Stimulated activated CD8-positive, alpha-beta memory T cell treated with anti-CD3 and anti-CD28 coated beads, Interleukin-15, amount 100 ng/mL, for 48 hours (primary cell): ENCODE data around the gene AAK1.
"Not testable (repeated sequence)": the region's sequence is repeated elsewhere in the genome, so short reads cannot be mapped to it uniquely, and the experiment has no call there.

Source experiments
- DNase-seq, 2 donors: peaks; one replicate each; pipeline ENCODE4 v3.0.0-alpha.2; 2020; ENCODE audit warnings: low read depth in 2 of 2

AAK1 gene

GRCh38 chr2:69659941-69660483 lies 16.5 kb upstream of the AAK1 start:
- no peak for DNase-seq

GRCh38 chr2:69659349-69659748 lies 15.8 kb upstream of the AAK1 start:
- no peak for DNase-seq

- DNase-seq: no peak
These were observed 8.7 kb upstream of the AAK1 start for GRCh38 chr2:69652206-69652605.

GRCh38 chr2:69647196-69647595 lies 3.7 kb upstream of the AAK1 start:
- not testable (repeated sequence) for DNase-seq

GRCh38 chr2:69646714-69647113 lies 3.2 kb upstream of the AAK1 start:
- no peak for DNase-seq

GRCh38 chr2:69645921-69646320 lies 2.4 kb upstream of the AAK1 start:
- no peak for DNase-seq

GRCh38 chr2:69645031-69645431 lies 1.5 kb upstream of the AAK1 start:
- no peak for DNase-seq

GRCh38 chr2:69644506-69644979 lies 1.0 kb upstream of the AAK1 start:
- no peak for DNase-seq

GRCh38 chr2:69642709-69643601 lies 584 bp downstream of the AAK1 start:
- peak in 1 of 2 donors; percentile 40 for DNase-seq

- no peak for DNase-seq
These were observed 1.4 kb downstream of the AAK1 start for GRCh38 chr2:69641887-69642708.

- DNase-seq: no peak
These were observed 2.1 kb downstream of the AAK1 start for GRCh38 chr2:69641471-69641870.

- DNase-seq: no peak
These were observed 4.3 kb downstream of the AAK1 start for GRCh38 chr2:69639266-69639665.

- DNase-seq: no peak
These were observed 4.9 kb downstream of the AAK1 start for GRCh38 chr2:69638630-69639029.

- no peak for DNase-seq
These were observed 5.6 kb downstream of the AAK1 start for GRCh38 chr2:69637923-69638322.

GRCh38 chr2:69636395-69636794 lies 7.1 kb downstream of the AAK1 start:
- no peak for DNase-seq

- no peak for DNase-seq
These were observed 8.1 kb downstream of the AAK1 start for GRCh38 chr2:69635432-69635831.

GRCh38 chr2:69634196-69634821 lies 9.2 kb downstream of the AAK1 start:
- DNase-seq: no peak

- DNase-seq: no peak
These were observed 12.1 kb downstream of the AAK1 start for GRCh38 chr2:69631402-69631801.

GRCh38 chr2:69629921-69630608 lies 13.5 kb downstream of the AAK1 start:
- no peak for DNase-seq

GRCh38 chr2:69628325-69629021 lies 15.1 kb downstream of the AAK1 start:
- no peak for DNase-seq
